ENCODE data around the gene BIRC2. TPM values are rescaled to one million over a fixed set of nuclear protein-coding genes. Genes with fewer than 3 reads are reported as not detected.

Gene BIRC2
- total and polyA plus RNA-seq, 9 of the 15 experiments (the other 6 are each of a cell fraction or from before 2014, with no cell fraction given) = 14.3 to 45.9 (median 20.7) TPM

DNA sequence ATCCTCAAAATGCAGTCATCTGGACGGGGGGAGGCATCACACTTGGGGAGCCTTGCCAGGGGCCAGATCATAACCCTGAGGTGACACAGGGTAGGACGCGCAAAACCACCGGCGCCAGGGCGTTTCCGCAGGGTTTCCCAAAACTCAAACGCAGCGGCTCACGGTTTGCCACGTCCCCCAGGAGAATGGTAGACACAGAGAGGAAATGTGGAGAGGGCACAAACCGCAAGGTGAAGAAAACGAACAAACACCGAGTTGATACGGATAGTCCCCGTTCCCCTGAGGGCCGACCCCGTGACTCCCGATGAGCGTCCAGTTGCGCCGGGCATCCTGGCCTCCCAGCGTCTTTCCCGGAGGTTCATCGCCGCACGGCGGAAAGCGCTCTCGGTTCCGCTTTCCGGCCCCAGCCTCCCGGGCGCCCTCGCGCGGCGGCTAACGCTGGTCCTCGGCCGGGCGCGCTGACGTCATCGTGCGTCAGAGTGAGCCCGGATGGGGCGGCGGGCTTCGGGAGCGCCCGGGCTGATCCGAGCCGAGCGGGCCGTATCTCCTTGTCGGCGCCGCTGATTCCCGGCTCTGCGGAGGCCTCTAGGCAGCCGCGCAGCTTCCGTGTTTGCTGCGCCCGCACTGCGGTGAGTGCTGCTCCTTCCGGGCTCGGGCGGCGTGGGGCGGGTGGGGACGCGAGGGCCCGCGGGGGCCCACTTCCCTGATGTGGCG is at the start of gene BIRC2 (continued):
- TF ChIP-seq JUND (IDR thresholded peaks at IDR 0.05; ENCODE audit: borderline replicate concordance, low read depth, low read length) (peak; percentile 95), JUND (tag; IDR thresholded peaks at IDR 0.05; ENCODE audit: borderline replicate concordance, low read depth, low read length) (peak; percentile 92), RB1 (IDR thresholded peaks at IDR 0.05; ENCODE audit: low read depth) (peak; percentile 94), ATF7 (IDR thresholded peaks at IDR 0.05) (peak; percentile 99), POLR2H (tag; IDR thresholded peaks at IDR 0.05; ENCODE audit: low read depth) (peak; percentile 90), PTTG1 (tag; IDR thresholded peaks at IDR 0.05; ENCODE audit: low read depth) (no peak), MEF2A (IDR thresholded peaks at IDR 0.05; ENCODE audit: control insufficient read depth, low read depth, low read length) (no peak), LARP7 (IDR thresholded peaks at IDR 0.05) (no peak), NBN (IDR thresholded peaks at IDR 0.05; ENCODE audit: low read depth) (peak; percentile 85; the same call in 1 of the 2 replicates), ZNF197 (CRISPR knock-in tag; IDR thresholded peaks at IDR 0.05; ENCODE audit: low read depth) (0 out of 2 replicates have a peak, but pooled peaks have one; percentile 58), HMGN3 (IDR thresholded peaks at IDR 0.05; ENCODE audit: borderline replicate concordance, extremely low read depth, insufficient read length, low read depth, low read length) (peak; percentile 87), ETV1 (tag; conservative IDR thresholded peaks at IDR 0.05; ENCODE audit: low read depth) (peak; percentile 68), ZNF445 (CRISPR knock-in tag; IDR thresholded peaks at IDR 0.05; ENCODE audit: low read depth) (no peak), PHB2 (IDR thresholded peaks at IDR 0.05; ENCODE audit: low read depth) (no peak)
- TF ChIP-seq, protein P1, sequence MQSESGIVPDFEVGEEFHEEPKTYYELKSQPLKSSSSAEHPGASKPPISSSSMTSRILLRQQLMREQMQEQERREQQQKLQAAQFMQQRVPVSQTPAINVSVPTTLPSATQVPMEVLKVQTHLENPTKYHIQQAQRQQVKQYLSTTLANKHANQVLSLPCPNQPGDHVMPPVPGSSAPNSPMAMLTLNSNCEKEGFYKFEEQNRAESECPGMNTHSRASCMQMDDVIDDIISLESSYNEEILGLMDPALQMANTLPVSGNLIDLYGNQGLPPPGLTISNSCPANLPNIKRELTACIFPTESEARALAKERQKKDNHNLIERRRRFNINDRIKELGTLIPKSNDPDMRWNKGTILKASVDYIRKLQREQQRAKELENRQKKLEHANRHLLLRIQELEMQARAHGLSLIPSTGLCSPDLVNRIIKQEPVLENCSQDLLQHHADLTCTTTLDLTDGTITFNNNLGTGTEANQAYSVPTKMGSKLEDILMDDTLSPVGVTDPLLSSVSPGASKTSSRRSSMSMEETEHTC (IDR thresholded peaks at IDR 0.05) = 0 out of 2 replicates have a peak, but pooled peaks have one; percentile 51
- TF ChIP-seq, protein P2, sequence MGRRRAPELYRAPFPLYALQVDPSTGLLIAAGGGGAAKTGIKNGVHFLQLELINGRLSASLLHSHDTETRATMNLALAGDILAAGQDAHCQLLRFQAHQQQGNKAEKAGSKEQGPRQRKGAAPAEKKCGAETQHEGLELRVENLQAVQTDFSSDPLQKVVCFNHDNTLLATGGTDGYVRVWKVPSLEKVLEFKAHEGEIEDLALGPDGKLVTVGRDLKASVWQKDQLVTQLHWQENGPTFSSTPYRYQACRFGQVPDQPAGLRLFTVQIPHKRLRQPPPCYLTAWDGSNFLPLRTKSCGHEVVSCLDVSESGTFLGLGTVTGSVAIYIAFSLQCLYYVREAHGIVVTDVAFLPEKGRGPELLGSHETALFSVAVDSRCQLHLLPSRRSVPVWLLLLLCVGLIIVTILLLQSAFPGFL (CRISPR knock-in tag; IDR thresholded peaks at IDR 0.05) = no peak
- TF ChIP-seq, protein P3, sequence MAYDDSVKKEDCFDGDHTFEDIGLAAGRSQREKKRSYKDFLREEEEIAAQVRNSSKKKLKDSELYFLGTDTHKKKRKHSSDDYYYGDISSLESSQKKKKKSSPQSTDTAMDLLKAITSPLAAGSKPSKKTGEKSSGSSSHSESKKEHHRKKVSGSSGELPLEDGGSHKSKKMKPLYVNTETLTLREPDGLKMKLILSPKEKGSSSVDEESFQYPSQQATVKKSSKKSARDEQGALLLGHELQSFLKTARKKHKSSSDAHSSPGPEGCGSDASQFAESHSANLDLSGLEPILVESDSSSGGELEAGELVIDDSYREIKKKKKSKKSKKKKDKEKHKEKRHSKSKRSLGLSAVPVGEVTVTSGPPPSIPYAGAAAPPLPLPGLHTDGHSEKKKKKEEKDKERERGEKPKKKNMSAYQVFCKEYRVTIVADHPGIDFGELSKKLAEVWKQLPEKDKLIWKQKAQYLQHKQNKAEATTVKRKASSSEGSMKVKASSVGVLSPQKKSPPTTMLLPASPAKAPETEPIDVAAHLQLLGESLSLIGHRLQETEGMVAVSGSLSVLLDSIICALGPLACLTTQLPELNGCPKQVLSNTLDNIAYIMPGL (CRISPR knock-in tag; IDR thresholded peaks at IDR 0.05) = peak; percentile 94
- TF ChIP-seq, protein P4, sequence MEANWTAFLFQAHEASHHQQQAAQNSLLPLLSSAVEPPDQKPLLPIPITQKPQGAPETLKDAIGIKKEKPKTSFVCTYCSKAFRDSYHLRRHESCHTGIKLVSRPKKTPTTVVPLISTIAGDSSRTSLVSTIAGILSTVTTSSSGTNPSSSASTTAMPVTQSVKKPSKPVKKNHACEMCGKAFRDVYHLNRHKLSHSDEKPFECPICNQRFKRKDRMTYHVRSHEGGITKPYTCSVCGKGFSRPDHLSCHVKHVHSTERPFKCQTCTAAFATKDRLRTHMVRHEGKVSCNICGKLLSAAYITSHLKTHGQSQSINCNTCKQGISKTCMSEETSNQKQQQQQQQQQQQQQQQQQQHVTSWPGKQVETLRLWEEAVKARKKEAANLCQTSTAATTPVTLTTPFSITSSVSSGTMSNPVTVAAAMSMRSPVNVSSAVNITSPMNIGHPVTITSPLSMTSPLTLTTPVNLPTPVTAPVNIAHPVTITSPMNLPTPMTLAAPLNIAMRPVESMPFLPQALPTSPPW (CRISPR knock-in tag; IDR thresholded peaks at IDR 0.05) = peak; percentile 86
- TF ChIP-seq, protein P5, sequence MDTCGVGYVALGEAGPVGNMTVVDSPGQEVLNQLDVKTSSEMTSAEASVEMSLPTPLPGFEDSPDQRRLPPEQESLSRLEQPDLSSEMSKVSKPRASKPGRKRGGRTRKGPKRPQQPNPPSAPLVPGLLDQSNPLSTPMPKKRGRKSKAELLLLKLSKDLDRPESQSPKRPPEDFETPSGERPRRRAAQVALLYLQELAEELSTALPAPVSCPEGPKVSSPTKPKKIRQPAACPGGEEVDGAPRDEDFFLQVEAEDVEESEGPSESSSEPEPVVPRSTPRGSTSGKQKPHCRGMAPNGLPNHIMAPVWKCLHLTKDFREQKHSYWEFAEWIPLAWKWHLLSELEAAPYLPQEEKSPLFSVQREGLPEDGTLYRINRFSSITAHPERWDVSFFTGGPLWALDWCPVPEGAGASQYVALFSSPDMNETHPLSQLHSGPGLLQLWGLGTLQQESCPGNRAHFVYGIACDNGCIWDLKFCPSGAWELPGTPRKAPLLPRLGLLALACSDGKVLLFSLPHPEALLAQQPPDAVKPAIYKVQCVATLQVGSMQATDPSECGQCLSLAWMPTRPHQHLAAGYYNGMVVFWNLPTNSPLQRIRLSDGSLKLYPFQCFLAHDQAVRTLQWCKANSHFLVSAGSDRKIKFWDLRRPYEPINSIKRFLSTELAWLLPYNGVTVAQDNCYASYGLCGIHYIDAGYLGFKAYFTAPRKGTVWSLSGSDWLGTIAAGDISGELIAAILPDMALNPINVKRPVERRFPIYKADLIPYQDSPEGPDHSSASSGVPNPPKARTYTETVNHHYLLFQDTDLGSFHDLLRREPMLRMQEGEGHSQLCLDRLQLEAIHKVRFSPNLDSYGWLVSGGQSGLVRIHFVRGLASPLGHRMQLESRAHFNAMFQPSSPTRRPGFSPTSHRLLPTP (IDR thresholded peaks at IDR 0.05; ENCODE audit: borderline replicate concordance, extremely low read depth, insufficient read length) = no peak

Data from K562 (cell line).